Coronary artery (tissue), 2 donors: ENCODE data around the gene PDCD1LG2.

Source experiments
- DNase-seq: peaks from one replicate; pipeline ENCODE4 v3.0.0-alpha.2; 2017; ENCODE audit warnings: low spot score
- H3K27ac ChIP-seq, 2 donors: fragments of 200-600 bp; sonication (generic); one replicate each; pipeline ENCODE4 v1.5.1; 2016 to 2019
- H3K4me3 ChIP-seq: fragments of 200-600 bp; sonication (generic); 2 replicates; pipeline ENCODE4 v1.5.1; 2016; ENCODE audit warnings: mild to moderate bottlenecking, moderate library complexity
- TF ChIP-seq, protein P1 (sequence below): fragments of 200-600 bp; sonication (generic); IDR thresholded peaks from one replicate; pipeline ENCODE4 v1.5.1; 2019; ENCODE audit warnings: antibody characterized with exemption

PDCD1LG2 gene

DNA sequence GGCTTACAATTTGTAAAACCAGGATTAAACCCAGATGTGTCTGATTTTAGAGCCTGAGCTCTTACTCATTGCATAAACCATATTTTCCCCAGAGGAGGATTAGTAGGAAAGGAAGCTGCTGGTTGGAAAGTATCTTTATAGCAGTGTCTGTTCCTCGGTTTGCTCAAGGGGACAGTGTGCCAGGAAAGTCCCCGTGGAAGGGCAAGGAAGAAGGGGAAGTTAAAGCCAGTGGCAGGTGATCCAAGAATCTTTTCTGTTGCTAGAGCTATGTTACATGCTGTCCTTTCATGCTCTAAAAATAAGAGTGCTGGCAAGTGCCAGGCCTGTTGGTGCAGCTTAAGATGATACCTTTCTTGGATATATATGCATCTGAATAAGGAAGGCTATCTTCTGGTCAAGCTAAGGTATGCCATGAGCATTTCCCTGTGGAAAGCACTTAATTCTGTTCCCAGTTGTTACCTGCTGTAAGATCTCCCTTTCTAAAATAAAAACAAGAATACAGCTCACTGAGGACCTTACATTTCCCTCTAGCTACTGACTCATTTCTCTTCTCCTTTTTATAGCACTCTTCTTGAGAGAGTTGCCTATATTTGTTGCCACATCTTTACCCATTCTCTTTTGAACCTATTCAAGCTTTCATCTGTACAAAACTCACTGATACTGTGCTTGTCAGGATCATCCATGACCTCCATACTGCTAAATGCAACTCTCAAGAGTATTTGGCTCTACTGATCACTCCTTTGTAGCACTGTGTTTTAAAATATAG is 8.0 kb downstream of the PDCD1LG2 start:
- TF ChIP-seq, protein P1, sequence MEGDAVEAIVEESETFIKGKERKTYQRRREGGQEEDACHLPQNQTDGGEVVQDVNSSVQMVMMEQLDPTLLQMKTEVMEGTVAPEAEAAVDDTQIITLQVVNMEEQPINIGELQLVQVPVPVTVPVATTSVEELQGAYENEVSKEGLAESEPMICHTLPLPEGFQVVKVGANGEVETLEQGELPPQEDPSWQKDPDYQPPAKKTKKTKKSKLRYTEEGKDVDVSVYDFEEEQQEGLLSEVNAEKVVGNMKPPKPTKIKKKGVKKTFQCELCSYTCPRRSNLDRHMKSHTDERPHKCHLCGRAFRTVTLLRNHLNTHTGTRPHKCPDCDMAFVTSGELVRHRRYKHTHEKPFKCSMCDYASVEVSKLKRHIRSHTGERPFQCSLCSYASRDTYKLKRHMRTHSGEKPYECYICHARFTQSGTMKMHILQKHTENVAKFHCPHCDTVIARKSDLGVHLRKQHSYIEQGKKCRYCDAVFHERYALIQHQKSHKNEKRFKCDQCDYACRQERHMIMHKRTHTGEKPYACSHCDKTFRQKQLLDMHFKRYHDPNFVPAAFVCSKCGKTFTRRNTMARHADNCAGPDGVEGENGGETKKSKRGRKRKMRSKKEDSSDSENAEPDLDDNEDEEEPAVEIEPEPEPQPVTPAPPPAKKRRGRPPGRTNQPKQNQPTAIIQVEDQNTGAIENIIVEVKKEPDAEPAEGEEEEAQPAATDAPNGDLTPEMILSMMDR = no peak
- no peak overlapping the region for H3K4me3 ChIP-seq
- DNase-seq = no peak
- H3K27ac ChIP-seq = no peak overlapping the region

DNA sequence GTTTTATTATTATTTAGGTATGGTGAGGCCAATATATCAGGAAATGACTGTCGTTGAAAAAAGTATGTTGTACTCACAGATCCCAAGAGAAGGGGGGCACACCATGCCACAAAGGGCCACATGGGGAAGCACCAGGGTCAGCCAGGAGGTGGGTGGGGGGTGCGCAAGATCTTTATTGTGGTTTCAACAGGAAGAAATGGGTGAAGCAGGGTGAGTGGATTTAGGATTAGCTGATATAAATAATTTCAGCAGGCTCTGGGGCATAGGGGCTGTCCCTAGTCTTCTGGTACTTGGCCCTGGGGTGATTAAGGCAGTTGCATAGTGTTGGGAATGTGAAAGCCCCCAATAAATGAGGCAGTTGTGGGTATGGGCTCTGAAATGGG is 8.6 kb downstream of the PDCD1LG2 start:
- no peak for DNase-seq
- TF ChIP-seq, protein P1 = no peak
- Histone ChIP-seq H3K4me3 (no peak overlapping the region), H3K27ac (no peak overlapping the region)

DNA sequence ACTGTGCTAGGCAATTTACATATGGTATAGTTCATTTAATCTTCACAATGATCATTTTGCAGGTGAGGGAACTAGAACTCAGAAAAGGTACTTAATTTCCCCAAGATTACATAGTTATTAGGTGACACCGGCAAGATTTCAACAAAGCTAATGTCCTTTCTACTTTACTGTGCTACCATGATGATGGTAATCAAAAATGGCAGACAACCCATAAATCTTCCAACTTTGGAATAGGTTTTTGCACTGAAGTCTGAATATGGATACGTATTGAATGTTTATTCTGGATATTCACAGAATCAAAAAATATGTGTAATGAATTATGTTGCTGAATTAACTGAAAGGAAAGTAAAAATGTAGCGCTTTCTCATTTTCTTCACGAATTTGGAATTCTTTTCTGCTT is 13.8 kb downstream of the PDCD1LG2 start:
- H3K27ac ChIP-seq = no peak overlapping the region
- DNase-seq = no peak
- TF ChIP-seq, protein P1 = no peak
- no peak overlapping the region for H3K4me3 ChIP-seq

DNA sequence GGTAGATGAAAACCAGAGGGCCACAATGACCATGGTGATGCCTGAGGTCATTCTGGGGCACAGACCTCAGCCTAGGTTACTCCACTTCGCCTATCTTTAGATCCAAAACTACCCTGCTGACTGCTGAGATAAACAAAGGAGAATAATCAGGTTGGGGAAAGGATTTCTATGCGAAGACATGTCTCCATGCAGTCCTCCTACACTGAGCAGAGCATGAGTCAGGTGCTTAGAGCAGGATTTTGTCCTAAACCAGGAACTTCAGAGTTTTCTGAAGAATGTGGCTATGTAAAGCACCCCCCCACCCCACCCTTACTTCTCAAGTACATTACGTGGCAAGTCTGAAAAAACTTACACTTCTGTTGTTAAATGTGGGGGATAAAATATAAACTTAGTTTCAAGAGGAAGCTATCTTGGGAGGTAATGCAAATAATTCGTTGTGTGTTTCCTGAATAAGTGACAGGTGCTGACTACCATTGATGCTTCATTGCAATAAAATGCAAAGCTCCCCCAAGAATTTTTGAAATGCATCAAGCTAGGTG is 19.4 kb downstream of the PDCD1LG2 start:
- H3K27ac ChIP-seq = no peak overlapping the region
- TF ChIP-seq, protein P1 = no peak
- no peak for DNase-seq
- H3K4me3 ChIP-seq = no peak overlapping the region

DNA sequence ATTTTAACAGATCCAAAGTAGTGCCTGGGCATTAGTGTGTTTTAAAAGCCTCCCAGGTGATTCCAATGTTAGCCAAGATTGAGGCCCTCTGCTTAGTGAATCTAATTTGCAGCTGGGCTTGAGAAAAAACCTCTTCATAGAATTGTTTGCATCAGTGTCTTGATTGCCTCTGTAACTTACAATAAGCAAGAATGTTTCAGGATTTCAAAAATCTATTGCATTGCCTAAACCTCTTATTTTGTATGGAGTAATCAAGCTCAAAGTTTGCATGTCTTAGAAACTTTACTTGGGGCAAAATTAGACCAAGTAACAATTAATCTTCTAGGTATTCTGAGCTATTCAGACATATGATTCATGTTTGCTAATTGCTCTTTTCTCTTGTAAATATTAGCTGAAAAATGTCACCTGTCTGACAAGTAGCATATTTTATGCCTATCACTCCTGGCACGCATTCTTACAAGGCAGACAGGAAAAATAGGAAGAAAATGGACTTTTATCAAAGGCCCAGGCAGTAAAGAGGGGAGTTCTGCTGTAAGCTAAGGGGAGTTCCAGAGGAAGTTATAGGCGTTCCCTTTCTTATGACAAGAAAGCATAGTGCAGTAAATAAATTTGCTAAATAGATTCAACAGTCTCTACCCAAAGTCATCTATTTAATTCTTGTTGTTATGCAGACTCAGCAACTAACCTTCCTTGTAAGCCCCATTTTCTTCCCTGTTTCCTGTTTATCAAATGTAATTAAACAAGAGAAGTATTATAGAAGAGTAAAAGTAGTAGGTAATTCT is 21.0 kb downstream of the PDCD1LG2 start:
- Histone ChIP-seq H3K27ac (no peak overlapping the region), H3K4me3 (no peak overlapping the region)
- TF ChIP-seq, protein P1 = no peak
- no peak for DNase-seq

DNA sequence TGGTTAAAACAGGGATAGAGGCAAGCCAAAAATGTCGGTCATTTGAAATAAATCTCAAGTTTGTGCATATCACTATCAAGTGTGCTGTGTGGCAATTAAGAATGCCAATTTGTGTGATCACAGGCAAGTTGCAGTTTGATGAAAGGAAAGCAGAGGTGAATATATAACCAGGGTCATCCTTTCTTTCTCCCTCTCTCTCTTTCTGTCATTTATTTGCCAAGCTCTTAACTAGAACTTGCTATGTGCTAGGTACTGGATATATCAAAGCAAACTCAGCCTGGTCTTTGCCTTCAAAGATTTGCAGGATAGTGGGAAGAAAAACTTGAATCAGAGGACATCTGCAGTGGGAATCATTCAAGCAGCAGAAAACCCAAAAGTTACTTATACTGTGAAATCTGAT is 22.0 kb downstream of the PDCD1LG2 start:
- TF ChIP-seq, protein P1 = no peak
- no peak overlapping the region for H3K27ac ChIP-seq
- no peak overlapping the region for H3K4me3 ChIP-seq
- no peak for DNase-seq
